ENCODE results near the gene LKAAEAR1.
"Not testable (repeated sequence)": the region's sequence is repeated elsewhere in the genome, so short reads cannot be mapped to it uniquely, and the experiment has no call there.

Gene LKAAEAR1

GRCh38 chr20:64096535-64096934, 12.3 kb upstream of the LKAAEAR1 start:
- no peak for DNase-seq

GRCh38 chr20:64095927-64096326, 11.7 kb upstream of the LKAAEAR1 start:
- DNase-seq = no peak

GRCh38 chr20:64095455-64095854, 11.3 kb upstream of the LKAAEAR1 start:
- no peak for DNase-seq

- DNase-seq = no peak
These were observed 8.9 kb upstream of the LKAAEAR1 start for GRCh38 chr20:64093013-64093503.

GRCh38 chr20:64092258-64093012, 8.2 kb upstream of the LKAAEAR1 start:
- DNase-seq = no peak

GRCh38 chr20:64091770-64092169, 7.6 kb upstream of the LKAAEAR1 start:
- DNase-seq = no peak

GRCh38 chr20:64091340-64091739, 7.1 kb upstream of the LKAAEAR1 start:
- no peak for DNase-seq

- DNase-seq = no peak
These were observed 6.0 kb upstream of the LKAAEAR1 start for GRCh38 chr20:64090165-64090564.

- not testable (repeated sequence) for DNase-seq
These were observed 4.4 kb upstream of the LKAAEAR1 start for GRCh38 chr20:64088586-64088985.

- not testable (repeated sequence) for DNase-seq
These were observed 3.1 kb upstream of the LKAAEAR1 start for GRCh38 chr20:64087226-64087825.

GRCh38 chr20:64086801-64087200, 2.6 kb upstream of the LKAAEAR1 start:
- DNase-seq = no peak

GRCh38 chr20:64084685-64085152, 521 bp upstream of the LKAAEAR1 start:
- no peak for DNase-seq

GRCh38 chr20:64083378-64083803, 807 bp downstream of the LKAAEAR1 start:
- peak; percentile 88 for DNase-seq

GRCh38 chr20:64082820-64083377, 1.3 kb downstream of the LKAAEAR1 start:
- DNase-seq = no peak

- DNase-seq = no peak
These were observed 2.0 kb downstream of the LKAAEAR1 start for GRCh38 chr20:64082126-64082731.

GRCh38 chr20:64081624-64081964, 2.6 kb downstream of the LKAAEAR1 start:
- DNase-seq = no peak

GRCh38 chr20:64080813-64081623, 3.2 kb downstream of the LKAAEAR1 start:
- no peak for DNase-seq

- DNase-seq = no peak
These were observed 4.0 kb downstream of the LKAAEAR1 start, which contains the start of gene OPRL1 for GRCh38 chr20:64080013-64080812. Gene OPRL1 (plus strand): TSS chr20:64080082. CDS start chr20:64092721, 12,639 bp downstream.

- DNase-seq = peak; percentile 82
These were observed 4.8 kb downstream of the LKAAEAR1 start, which contains the start of gene RGS19 for GRCh38 chr20:64079273-64080012. Gene RGS19 (minus strand): TSS chr20:64079518. CDS start chr20:64076886, 2,632 bp downstream.

- no peak for DNase-seq
These were observed 5.3 kb downstream of the LKAAEAR1 start for GRCh38 chr20:64078934-64079272.
